GM12865 (cell line): ENCODE results near the gene SDHAF2.

Experiments
- DNase-seq: peaks from one replicate; pipeline ENCODE4 v3.0.0; 2010; ENCODE audit warnings: low read depth
- H3K4me3 ChIP-seq: 2 replicates; pipeline ENCODE4 v1.5.1; 2011; ENCODE audit warnings: mild to moderate bottlenecking, low read depth, low read length, control low read depth
- TF ChIP-seq, protein P1 (sequence below): IDR thresholded peaks from 2 replicates; pipeline ENCODE4 v1.5.1; 2011; ENCODE audit warnings: low read length, control low read depth, low read depth, inconsistent platforms; ENCODE audit not compliant: insufficient read depth; ENCODE audit errors: missing control alignments

The SDHAF2 gene

DNA sequence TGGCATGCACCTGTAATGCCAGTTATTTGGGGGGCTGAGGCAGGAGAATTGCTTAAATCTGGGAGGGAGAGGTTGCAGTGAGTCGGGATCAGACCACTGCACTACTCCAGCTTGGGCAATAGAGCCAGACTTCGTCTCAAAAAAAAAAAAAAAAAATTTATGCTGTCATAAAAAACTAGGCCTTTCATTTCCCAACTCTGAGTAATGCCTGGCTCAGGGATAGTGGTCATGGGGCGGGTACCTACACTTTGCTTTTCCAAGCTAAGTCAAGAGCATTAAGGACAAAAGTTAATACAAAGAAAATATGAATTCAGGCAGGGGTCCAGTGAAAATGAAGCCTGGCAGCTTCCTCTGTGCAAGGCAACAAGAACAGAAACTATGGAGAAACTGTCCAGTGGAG lies 16.4 kb upstream of the SDHAF2 start:
- no peak for DNase-seq
- no peak overlapping the region for H3K4me3 ChIP-seq
- TF ChIP-seq, protein P1, sequence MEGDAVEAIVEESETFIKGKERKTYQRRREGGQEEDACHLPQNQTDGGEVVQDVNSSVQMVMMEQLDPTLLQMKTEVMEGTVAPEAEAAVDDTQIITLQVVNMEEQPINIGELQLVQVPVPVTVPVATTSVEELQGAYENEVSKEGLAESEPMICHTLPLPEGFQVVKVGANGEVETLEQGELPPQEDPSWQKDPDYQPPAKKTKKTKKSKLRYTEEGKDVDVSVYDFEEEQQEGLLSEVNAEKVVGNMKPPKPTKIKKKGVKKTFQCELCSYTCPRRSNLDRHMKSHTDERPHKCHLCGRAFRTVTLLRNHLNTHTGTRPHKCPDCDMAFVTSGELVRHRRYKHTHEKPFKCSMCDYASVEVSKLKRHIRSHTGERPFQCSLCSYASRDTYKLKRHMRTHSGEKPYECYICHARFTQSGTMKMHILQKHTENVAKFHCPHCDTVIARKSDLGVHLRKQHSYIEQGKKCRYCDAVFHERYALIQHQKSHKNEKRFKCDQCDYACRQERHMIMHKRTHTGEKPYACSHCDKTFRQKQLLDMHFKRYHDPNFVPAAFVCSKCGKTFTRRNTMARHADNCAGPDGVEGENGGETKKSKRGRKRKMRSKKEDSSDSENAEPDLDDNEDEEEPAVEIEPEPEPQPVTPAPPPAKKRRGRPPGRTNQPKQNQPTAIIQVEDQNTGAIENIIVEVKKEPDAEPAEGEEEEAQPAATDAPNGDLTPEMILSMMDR = no peak

DNA sequence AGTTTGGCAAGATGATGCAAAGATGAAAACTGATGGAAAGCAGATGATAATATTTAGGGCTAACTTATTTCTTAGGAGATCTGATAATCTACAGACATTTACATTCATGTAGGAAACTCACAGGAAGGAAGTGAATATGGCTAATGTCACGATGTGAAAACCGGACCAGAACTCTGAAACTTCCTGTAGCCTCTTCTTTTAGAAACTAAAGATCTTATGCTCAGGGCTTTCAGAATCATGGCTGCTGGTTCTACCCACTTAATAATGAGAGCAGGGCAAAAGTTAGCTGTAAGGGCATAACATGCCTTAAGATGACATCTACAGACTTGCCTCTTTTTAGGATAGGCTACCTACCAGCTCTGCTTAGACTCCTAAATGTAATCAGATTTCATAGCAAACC lies 15.4 kb upstream of the SDHAF2 start:
- TF ChIP-seq, protein P1 = no peak
- DNase-seq = no peak
- no peak overlapping the region for H3K4me3 ChIP-seq

DNA sequence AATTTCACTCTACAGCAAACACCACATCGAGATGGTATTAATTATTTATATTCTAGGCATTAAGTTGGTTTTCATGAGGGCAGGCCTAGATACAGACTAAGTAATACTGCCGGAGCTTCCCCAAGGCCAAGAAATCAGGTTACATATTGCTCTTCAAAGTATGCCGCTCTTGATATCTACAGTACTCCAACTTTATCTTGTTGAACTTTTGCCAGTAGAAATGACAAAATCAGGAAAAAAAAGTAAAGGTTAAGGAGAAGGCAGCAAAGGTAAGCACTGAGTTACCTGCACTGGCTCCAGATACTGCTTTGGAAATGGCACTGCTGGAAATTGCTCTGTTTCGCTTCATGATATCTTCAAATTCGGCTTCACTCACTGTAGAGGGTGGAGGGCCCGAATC lies 14.5 kb upstream of the SDHAF2 start:
- TF ChIP-seq, protein P1 = no peak
- no peak overlapping the region for H3K4me3 ChIP-seq
- DNase-seq = no peak

DNA sequence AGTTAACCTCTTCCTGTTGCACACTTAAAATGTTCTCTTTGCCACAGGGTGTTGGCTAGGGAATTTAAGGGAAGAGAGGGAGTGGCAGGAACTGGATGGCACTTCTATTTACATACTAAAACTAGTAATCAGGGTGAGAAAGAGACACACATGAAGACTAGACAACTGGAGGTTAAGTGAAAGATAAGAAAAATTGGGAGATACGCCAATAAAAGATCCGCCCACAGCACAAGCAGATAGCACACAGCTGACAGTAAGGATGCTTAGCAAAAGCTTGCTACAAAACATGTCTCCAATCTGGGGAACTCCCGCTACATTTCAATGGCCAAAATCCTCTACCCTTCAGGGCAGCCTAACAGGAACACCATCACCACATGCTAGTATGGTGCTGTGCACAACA lies 13.0 kb upstream of the SDHAF2 start:
- no peak for DNase-seq
- H3K4me3 ChIP-seq = no peak overlapping the region
- TF ChIP-seq, protein P1 = no peak

DNA sequence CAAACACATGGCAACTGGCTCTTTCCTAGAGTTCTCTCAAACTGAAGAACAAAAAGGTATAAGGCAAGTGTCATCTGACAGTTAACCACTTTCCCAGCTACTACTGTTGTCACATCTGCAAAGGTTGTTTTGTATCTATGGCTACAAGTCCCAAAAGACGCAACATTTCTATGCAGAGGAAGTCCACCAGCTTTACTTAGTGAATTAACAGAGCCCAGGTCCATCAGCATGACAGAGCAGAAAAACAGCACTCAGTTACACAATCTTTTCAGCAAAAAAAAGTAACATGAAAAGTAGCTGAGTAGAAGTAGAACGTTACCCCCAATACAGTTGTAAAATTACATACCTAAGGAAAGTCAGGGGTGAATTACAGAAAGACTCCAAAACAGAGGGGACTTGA lies 12.3 kb upstream of the SDHAF2 start:
- DNase-seq = no peak
- no peak overlapping the region for H3K4me3 ChIP-seq
- TF ChIP-seq, protein P1 = no peak

DNA sequence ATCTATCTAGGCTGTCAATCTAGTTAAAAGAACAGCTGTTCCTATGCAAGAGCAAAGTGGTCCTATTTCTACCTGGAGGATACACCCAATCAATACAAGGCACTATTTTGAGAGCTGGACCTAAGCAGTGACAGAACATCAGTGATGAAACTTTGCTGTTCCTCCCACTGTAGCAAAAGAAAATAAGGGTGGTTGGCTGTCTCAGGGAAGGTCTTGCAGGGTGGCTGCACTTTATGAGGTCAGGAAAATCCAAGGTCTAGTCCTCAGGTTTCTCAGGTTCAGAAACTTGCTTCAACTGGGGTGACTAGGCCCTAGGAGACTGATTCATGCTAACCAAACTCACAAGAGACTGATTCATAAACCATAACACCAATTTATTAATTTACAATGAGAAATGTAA lies 11.8 kb upstream of the SDHAF2 start:
- H3K4me3 ChIP-seq = no peak overlapping the region
- TF ChIP-seq, protein P1 = no peak
- no peak for DNase-seq

DNA sequence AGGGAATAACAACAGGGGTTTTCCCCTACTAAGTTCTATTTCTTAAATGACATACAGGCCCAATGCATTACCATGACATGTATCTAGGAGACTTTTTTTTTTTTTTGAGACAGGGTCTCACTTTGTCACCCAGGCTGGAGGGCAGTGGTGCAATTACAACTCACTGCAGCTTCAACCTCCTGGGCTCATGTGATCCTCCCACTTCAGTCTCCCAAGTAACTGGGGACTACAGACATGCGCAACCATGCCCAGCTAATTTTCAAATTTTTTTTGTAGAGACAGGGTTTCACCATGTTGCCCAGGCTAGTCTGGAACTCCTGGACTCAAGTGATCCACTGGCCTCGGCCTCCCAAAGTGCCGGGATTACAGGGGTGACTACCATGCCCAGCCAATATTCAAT lies 7.7 kb upstream of the SDHAF2 start:
- TF ChIP-seq, protein P1 = no peak
- H3K4me3 ChIP-seq = no peak overlapping the region
- no peak for DNase-seq
